Measurements from ENCODE around the gene TLR8. TPM values are rescaled to one million over a fixed set of nuclear protein-coding genes. Genes with fewer than 3 reads are reported as not detected.

TLR8 gene
- total RNA-seq, 1 donor from 2014 or later = 0.25 TPM

DNA sequence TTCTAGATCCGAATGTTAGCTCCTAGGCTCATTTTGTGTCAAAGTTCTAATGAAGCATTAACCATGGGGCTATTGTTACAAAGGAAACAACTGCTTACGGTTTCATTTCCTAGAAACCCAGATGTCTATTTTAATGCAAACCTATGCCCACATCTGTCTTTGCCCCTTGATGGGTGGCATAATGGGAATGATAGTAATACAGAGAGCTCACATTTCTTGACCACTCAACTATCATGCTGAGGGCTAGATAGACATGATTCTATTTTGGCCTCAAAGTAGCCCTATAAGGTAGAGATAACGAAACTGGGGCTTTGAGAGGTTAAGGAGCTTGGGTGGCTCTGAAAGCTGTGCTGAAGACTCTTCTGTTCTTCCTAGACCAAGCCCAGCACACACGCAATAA, 37.7 kb upstream of the TLR8 start:
- H3K9me3 ChIP-seq = no peaks in the 10 kb centered on the region
- no peaks in the 10 kb centered on the region for H3K36me3 ChIP-seq
- H3K4me1 ChIP-seq = no peaks in the 10 kb centered on the region
- intact Hi-C loops (cut with DNase I) = no loop called here
- H3K27me3 ChIP-seq = no peaks in the 10 kb centered on the region
- no peak for TF ChIP-seq POLR2A (IDR thresholded peaks at IDR 0.05)
- no peak overlapping the region for H3K4me3 ChIP-seq
- no peak overlapping the region for H3K27ac ChIP-seq
- DNase-seq (ENCODE audit: extremely low spot score in 2 of 2) = no peak

DNA sequence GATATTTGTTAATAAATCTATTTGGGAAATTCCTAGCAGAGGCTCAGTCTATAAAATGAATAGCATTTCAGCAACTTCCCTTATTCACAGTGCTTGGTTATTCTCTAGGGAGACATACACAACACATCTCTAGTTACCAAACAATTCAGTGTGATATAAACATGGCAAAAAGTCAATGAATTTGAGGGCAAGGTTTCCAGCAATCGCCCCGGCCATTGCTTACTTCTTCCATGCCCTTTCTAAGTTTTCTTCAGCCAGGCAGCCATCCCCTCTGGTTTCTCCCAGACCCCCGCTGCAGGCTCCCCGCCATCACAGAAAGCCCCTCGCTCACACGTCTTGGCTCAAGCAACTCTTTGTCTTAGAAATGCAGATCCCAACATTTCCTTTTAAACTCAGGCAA, 35.2 kb upstream of the TLR8 start:
- intact Hi-C loops (cut with DNase I) = no loop called here
- H3K27ac ChIP-seq = no peak overlapping the region
- H3K4me3 ChIP-seq = no peak overlapping the region
- H3K4me1 ChIP-seq = no peaks in the 10 kb centered on the region
- H3K36me3 ChIP-seq = no peaks in the 10 kb centered on the region
- no peak for TF ChIP-seq POLR2A (IDR thresholded peaks at IDR 0.05)
- TF ChIP-seq CTCF (IDR thresholded peaks at IDR 0.05) = no peak
- no peak for TF ChIP-seq POLR2AphosphoS5 (IDR thresholded peaks at IDR 0.05; ENCODE audit: insufficient read depth in 1 of 2, low read depth in 1 of 2)
- no peaks in the 10 kb centered on the region for H3K27me3 ChIP-seq
- no peak for DNase-seq (ENCODE audit: extremely low spot score in 2 of 2)
- H3K9me3 ChIP-seq = no peaks in the 10 kb centered on the region

GRCh38 chrX:12872741-12873140, 33.7 kb upstream of the TLR8 start:
- Histone ChIP-seq H3K36me3 (no peaks in the 10 kb centered on the region), H3K4me3 (no peak overlapping the region), H3K27ac (no peak overlapping the region), H3K9me3 (no peaks in the 10 kb centered on the region), H3K4me1 (no peaks in the 10 kb centered on the region), H3K27me3 (no peaks in the 10 kb centered on the region)
- intact Hi-C loops (cut with DNase I) = no loop called here
- no peak for TF ChIP-seq CTCF (IDR thresholded peaks at IDR 0.05)
- no peak for TF ChIP-seq POLR2A (IDR thresholded peaks at IDR 0.05)
- TF ChIP-seq POLR2AphosphoS5 (IDR thresholded peaks at IDR 0.05; ENCODE audit: insufficient read depth in 1 of 2, low read depth in 1 of 2) = no peak
- DNase-seq (ENCODE audit: extremely low spot score in 2 of 2) = no peak

DNA sequence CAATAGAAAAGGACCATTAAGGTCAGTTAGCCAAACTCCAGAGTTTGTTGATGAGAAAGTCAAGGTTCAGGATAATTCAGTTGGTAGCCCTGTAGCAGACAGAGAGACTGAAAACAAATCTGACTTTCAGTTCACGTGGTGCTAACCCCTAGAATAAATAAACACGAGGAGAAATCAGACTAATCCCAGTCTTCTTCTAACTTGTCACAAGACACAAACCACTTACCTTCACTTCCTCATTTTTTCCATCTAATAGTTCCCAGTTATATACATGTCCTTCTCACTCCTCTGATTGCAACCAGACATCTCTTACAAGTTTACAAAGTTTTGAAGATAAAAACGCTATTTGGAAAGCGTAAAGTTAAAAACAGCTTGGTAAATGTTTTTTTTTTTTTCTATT, 31.8 kb upstream of the TLR8 start:
- Histone ChIP-seq H3K9me3 (no peaks in the 10 kb centered on the region), H3K4me1 (no peaks in the 10 kb centered on the region), H3K27me3 (no peaks in the 10 kb centered on the region), H3K27ac (no peak overlapping the region), H3K36me3 (no peaks in the 10 kb centered on the region), H3K4me3 (no peak overlapping the region)
- intact Hi-C loops (cut with DNase I) = no loop called here
- no peak for TF ChIP-seq POLR2A (IDR thresholded peaks at IDR 0.05)
- TF ChIP-seq CTCF (IDR thresholded peaks at IDR 0.05) = no peak
- no peak for TF ChIP-seq POLR2AphosphoS5 (IDR thresholded peaks at IDR 0.05; ENCODE audit: insufficient read depth in 1 of 2, low read depth in 1 of 2)
- no peak for DNase-seq (ENCODE audit: extremely low spot score in 2 of 2)

DNA sequence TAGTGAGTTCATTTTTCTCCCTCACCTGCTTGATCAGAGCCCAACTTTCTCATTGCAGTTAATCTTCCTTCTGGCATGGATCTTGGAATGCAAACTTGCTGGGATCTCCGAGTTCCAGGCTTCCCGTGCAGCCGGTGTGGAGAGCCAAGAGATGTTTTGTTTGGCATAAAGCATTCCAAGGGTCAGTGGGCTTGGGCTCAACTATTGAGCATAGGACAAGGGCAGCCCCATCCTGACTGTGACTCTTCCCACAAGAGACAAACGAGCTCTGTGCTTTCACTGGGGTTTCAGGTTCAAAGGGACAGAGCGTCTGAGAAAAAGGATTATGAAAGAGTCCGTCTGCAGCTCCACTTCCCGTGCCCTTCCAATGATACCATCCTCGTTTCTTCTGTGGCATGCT, 29.0 kb upstream of the TLR8 start:
- Histone ChIP-seq H3K4me1 (no peaks in the 10 kb centered on the region), H3K9me3 (no peaks in the 10 kb centered on the region), H3K27ac (no peak overlapping the region), H3K4me3 (no peak overlapping the region), H3K36me3 (no peaks in the 10 kb centered on the region), H3K27me3 (no peaks in the 10 kb centered on the region)
- DNase-seq (ENCODE audit: extremely low spot score in 2 of 2) = no peak
- intact Hi-C loops (cut with DNase I) = no loop called here
- TF ChIP-seq POLR2A (IDR thresholded peaks at IDR 0.05) (no peak), POLR2AphosphoS5 (IDR thresholded peaks at IDR 0.05; ENCODE audit: insufficient read depth in 1 of 2, low read depth in 1 of 2) (no peak), CTCF (IDR thresholded peaks at IDR 0.05) (no peak)

DNA sequence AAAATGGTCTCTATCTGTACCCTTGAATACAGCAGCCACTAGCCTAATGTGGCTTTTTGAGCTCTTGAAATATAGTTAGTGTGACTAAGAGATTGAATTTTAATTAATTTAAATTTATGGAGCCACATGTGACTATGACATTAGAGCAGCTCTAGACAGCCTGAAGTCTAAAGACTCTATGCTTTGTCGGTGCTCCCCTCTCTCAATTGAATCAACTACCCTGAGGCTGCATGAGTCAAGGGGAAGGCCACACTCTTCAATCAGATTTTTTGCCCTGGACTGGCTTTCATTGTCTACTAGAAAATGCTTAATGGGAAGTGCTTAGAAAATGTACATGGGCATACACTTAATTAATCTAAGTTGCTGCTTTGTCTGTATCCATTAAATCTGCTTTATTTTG, 27.9 kb upstream of the TLR8 start:
- no peak for TF ChIP-seq POLR2AphosphoS5 (IDR thresholded peaks at IDR 0.05; ENCODE audit: insufficient read depth in 1 of 2, low read depth in 1 of 2)
- Histone ChIP-seq H3K4me1 (no peaks in the 10 kb centered on the region), H3K9me3 (no peaks in the 10 kb centered on the region), H3K27me3 (no peaks in the 10 kb centered on the region), H3K4me3 (no peak overlapping the region), H3K27ac (no peak overlapping the region), H3K36me3 (no peaks in the 10 kb centered on the region)
- no peak for DNase-seq (ENCODE audit: extremely low spot score in 2 of 2)
- intact Hi-C loops (cut with DNase I) = no loop called here
